ENCODE data around the gene AKAP13. TPM values are rescaled to one million over a fixed set of nuclear protein-coding genes. Genes with fewer than 3 reads are reported as not detected.

Gene AKAP13
- polyA plus RNA-seq, 1 donor from 2014 or later, result 10.0 TPM

GRCh38 chr15:85474700-85475316 lies 94.4 kb downstream of the AKAP13 start:
- H3F3A ChIP-seq (ENCODE audit: insufficient read depth, low read length, poor library complexity, severe bottlenecking), result no peaks in the 10 kb centered on the region
- no peak overlapping the region for H3K4me2 ChIP-seq (ENCODE audit: low read length)
- H3K9ac ChIP-seq (ENCODE audit: low read length), result no peak overlapping the region
- H3K79me2 ChIP-seq (replicated peaks; ENCODE audit: insufficient read depth, low read length), result peaks cover 4% of the 10 kb centered on the region
- no peaks in the 10 kb centered on the region for H4K20me1 ChIP-seq (ENCODE audit: insufficient read depth)
- H3K27me3 ChIP-seq (ENCODE audit: insufficient read depth, low read depth, low read length), result no peaks in the 10 kb centered on the region
- H3K36me3 ChIP-seq (ENCODE audit: insufficient read depth, low read length), result no peaks in the 10 kb centered on the region
- TF ChIP-seq MXI1 (conservative IDR thresholded peaks at IDR 0.05; ENCODE audit: poor library complexity, severe bottlenecking) (no peak), EP300 (conservative IDR thresholded peaks at IDR 0.05; ENCODE audit: poor library complexity, severe bottlenecking) (no peak), SMC3 (conservative IDR thresholded peaks at IDR 0.05; ENCODE audit: poor library complexity) (no peak), CTCF (IDR thresholded peaks at IDR 0.05; ENCODE audit: poor library complexity, severe bottlenecking) (no peak), POLR2AphosphoS5 (IDR thresholded peaks at IDR 0.05) (no peak), EZH2 (IDR thresholded peaks at IDR 0.05; ENCODE audit: borderline replicate concordance, insufficient read depth, low read length, poor library complexity, severe bottlenecking) (no peak), REST (IDR thresholded peaks at IDR 0.05; ENCODE audit: borderline replicate concordance) (no peak), TAF1 (IDR thresholded peaks at IDR 0.05; ENCODE audit: low read depth) (no peak), RAD21 (conservative IDR thresholded peaks at IDR 0.05) (no peak)
- no peak overlapping the region for H2AFZ ChIP-seq (ENCODE audit: low read depth, low read length)
- no peaks in the 10 kb centered on the region for H3K9me3 ChIP-seq (ENCODE audit: low read length)
- H3K4me3 ChIP-seq (ENCODE audit: low read length), result no peak overlapping the region
- H3K27ac ChIP-seq (ENCODE audit: low read length), result no peak overlapping the region
- H3K9me2 ChIP-seq (ENCODE audit: insufficient read depth, low read length), result no peaks in the 10 kb centered on the region

- H3F3A ChIP-seq (ENCODE audit: insufficient read depth, low read length, poor library complexity, severe bottlenecking), result no peaks in the 10 kb centered on the region
- H3K36me3 ChIP-seq (ENCODE audit: insufficient read depth, low read length), result no peaks in the 10 kb centered on the region
- H3K27me3 ChIP-seq (ENCODE audit: insufficient read depth, low read depth, low read length), result no peaks in the 10 kb centered on the region
- no peaks in the 10 kb centered on the region for H3K9me2 ChIP-seq (ENCODE audit: insufficient read depth, low read length)
- H3K4me2 ChIP-seq (ENCODE audit: low read length), result no peak overlapping the region
- no peak overlapping the region for H3K9ac ChIP-seq (ENCODE audit: low read length)
- no peaks in the 10 kb centered on the region for H3K9me3 ChIP-seq (ENCODE audit: low read length)
- H3K27ac ChIP-seq (ENCODE audit: low read length), result no peak overlapping the region
- H2AFZ ChIP-seq (ENCODE audit: low read depth, low read length), result no peak overlapping the region
- no peak overlapping the region for H3K4me3 ChIP-seq (ENCODE audit: low read length)
- H4K20me1 ChIP-seq (ENCODE audit: insufficient read depth), result no peaks in the 10 kb centered on the region
- peaks cover 5% of the 10 kb centered on the region for H3K79me2 ChIP-seq (replicated peaks; ENCODE audit: insufficient read depth, low read length)
- no peak for TF ChIP-seq EP300 (conservative IDR thresholded peaks at IDR 0.05; ENCODE audit: poor library complexity, severe bottlenecking)
These were observed 94.9 kb downstream of the AKAP13 start for GRCh38 chr15:85475317-85475701.

Measured in neural cell (in vitro differentiated cells).